Right lobe of liver (tissue), 4 donors: ENCODE data around the gene IL34.

Experiments
- CTCF ChIP-seq, 4 donors: fragments of 200-600 bp in 3 of 4; fragments of 450-650 bp in 1 of 4; IDR thresholded peaks; one replicate each; pipeline versions ENCODE4 v1.5.1 to v1.8.0; 2016 to 2022; ENCODE audit warnings: antibody characterized with exemption in 4 of 4, mild to moderate bottlenecking in 2 of 4
- POLR2A ChIP-seq: fragments of 450-650 bp; IDR thresholded peaks from one replicate; pipeline ENCODE4 v1.6.1; 2017; ENCODE audit warnings: antibody characterized with exemption, mild to moderate bottlenecking
- donor health status: DM: no; HTN: no; CAD: no.
- donor health status: DM: no; HTN: no; CAD: no.
- donor health status: DM: no; HTN: yes; CAD: no.

GRCh38 chr16:70706948-70707465 is 60.6 kb downstream of the IL34 start:
- no peak for TF ChIP-seq CTCF (IDR thresholded peaks at IDR 0.05)
- no peak for TF ChIP-seq POLR2A
